GM10248 (cell line): Measurements from ENCODE around the gene PI4KB.

Experiments
- CTCF ChIA-PET: fragments of 300-600 bp; sonication (Branson Sonifier 250); formaldehyde crosslinking; extraction: SDS; loops from one replicate; lab custom pipeline; 2021; ENCODE audit warnings: antibody characterized with exemption; lab: Yijun Ruan, JAX
- POLR2A ChIA-PET: fragments of 350-650 bp; sonication (Branson Sonifier 250); formaldehyde crosslinking; extraction: SDS; loops from one replicate; lab custom pipeline; 2020; ENCODE audit warnings: antibody characterized with exemption; lab: Yijun Ruan, JAX
- DNase-seq: peaks from one replicate; pipeline ENCODE4 v3.0.0; 2012; ENCODE audit errors: extremely low spot score
- CTCF ChIP-seq: IDR thresholded peaks from 2 replicates; pipeline ENCODE4 v1.5.1; 2012; ENCODE audit warnings: mild to moderate bottlenecking, low read depth; ENCODE audit errors: extremely low read depth, missing control alignments, control extremely low read depth

The PI4KB gene

GRCh38 chr1:151294742-151295462 is 32.3 kb downstream of the PI4KB start:
- no peak for DNase-seq
- no peak for TF ChIP-seq CTCF
- POLR2A ChIA-PET, result interaction anchor here (1.4 kb wide), 1 partner anchor 13 kb away, joined by 3 read pairs; no protein-coding TSS in a partner anchor
- CTCF ChIA-PET, result interaction anchor here (0.7 to 2.6 kb wide), 8 partner anchors 11 to 195 kb away, joined by 3 to 11 read pairs (median 5); no protein-coding TSS in a partner anchor

DNA sequence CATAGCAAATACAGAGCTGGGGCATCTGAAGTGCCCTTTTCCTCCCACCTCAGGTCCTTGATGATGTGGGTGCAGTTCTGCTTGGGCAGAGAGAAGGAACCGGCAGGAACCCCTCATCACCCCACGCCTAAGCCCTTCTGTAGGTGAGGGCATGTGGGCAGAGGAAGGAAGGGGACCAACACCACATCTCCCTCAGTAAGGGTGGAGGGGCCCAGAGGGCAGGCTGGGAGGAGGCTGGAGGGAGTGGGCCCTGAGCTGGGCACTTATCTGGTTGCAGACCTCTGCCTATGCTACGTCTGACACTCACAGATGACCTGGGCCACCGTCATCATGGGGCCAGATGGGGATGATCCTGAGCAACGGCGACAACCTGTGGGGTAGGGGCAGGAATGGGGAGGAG is 34.1 kb downstream of the PI4KB start:
- ChIA-PET POLR2A (no interaction called here), CTCF (interaction anchor here (1.2 to 1.7 kb wide), 3 partner anchors 12 to 34 kb away, joined by 3 to 4 read pairs (median 3); partner anchors contain the start of gene PI4KB)
- TF ChIP-seq CTCF, result no peak
- DNase-seq, result no peak

- TF ChIP-seq CTCF, result no peak
- CTCF ChIA-PET, result interaction anchor here (1.3 to 1.7 kb wide), 3 partner anchors 9 to 15 kb away, joined by 3 to 5 read pairs (median 4); no protein-coding TSS in a partner anchor
- POLR2A ChIA-PET, result interaction anchor here (1.2 kb wide), 1 partner anchor 42 kb away, joined by 3 read pairs; no protein-coding TSS in a partner anchor
- no peak for DNase-seq
These were observed 34.8 kb downstream of the PI4KB start for GRCh38 chr1:151292207-151293030.

- POLR2A ChIA-PET, result no interaction called here
- no peak for TF ChIP-seq CTCF
- CTCF ChIA-PET, result no interaction called here
- DNase-seq, result no peak
These were observed 36.4 kb downstream of the PI4KB start for GRCh38 chr1:151290709-151291303.

- POLR2A ChIA-PET, result no interaction called here
- DNase-seq, result no peak
- TF ChIP-seq CTCF, result no peak
- CTCF ChIA-PET, result interaction anchor here (0.9 kb wide), 1 partner anchor 11 kb away, joined by 4 read pairs; no protein-coding TSS in a partner anchor
These were observed 37.1 kb downstream of the PI4KB start for GRCh38 chr1:151289991-151290708.
